ENCODE results near the gene COL7A1. TPM values are rescaled to one million over a fixed set of nuclear protein-coding genes. Genes with fewer than 3 reads are reported as not detected.

Gene COL7A1
- total RNA-seq, 1 experiment from 2014 or later: 91.2 TPM

- Histone ChIP-seq H3K4me3 (no peak overlapping the region), H3K79me2 (ENCODE audit: low read depth) (no peaks in the 10 kb centered on the region), H3K9me2 (ENCODE audit: insufficient read depth) (no peaks in the 10 kb centered on the region), H3F3A (ENCODE audit: insufficient read depth, low read depth) (0 out of 2 replicates have a peak, but pooled peaks cover 2% of the 10 kb centered on the region), H2AFZ (no peak overlapping the region), H3K9me3 (ENCODE audit: insufficient read depth, low read depth) (no peaks in the 10 kb centered on the region), H3K27me3 (ENCODE audit: insufficient read depth, low read depth) (no peaks in the 10 kb centered on the region), H3K36me3 (ENCODE audit: low read depth) (no peaks in the 10 kb centered on the region), H3K4me2 (no peak overlapping the region), H3K27ac (no peak overlapping the region), H3K4me1 (replicated peaks; ENCODE audit: insufficient read depth) (no peaks in the 10 kb centered on the region), H4K20me1 (ENCODE audit: insufficient read depth) (no peaks in the 10 kb centered on the region)
- CTCF ChIA-PET: no interaction called here
- POLR2A ChIA-PET (ENCODE audit: unreplicated experiment): interaction anchor here (0.6 kb wide), 1 partner anchor 13 kb away, joined by 3 read pairs; no protein-coding TSS in a partner anchor
- no peak for TF ChIP-seq CTCF (conservative IDR thresholded peaks at IDR 0.05)
- no peak for TF ChIP-seq EZH2 (IDR thresholded peaks at IDR 0.05; ENCODE audit: low read depth)
- intact Hi-C loops (cut with micrococcal nuclease; ENCODE audit: unreplicated experiment): no loop called here
- no TSS peak for BruUV-seq (replicated peaks)
- no peak for DNase-seq
Observed at GRCh38 chr3:48528048-48528447, 67.1 kb downstream of the COL7A1 start.

GRCh38 chr3:48524970-48525369, 70.2 kb downstream of the COL7A1 start:
- H3K27me3 ChIP-seq (ENCODE audit: insufficient read depth, low read depth): no peaks in the 10 kb centered on the region
- no peaks in the 10 kb centered on the region for H3K4me1 ChIP-seq (replicated peaks; ENCODE audit: insufficient read depth)
- H3F3A ChIP-seq (ENCODE audit: insufficient read depth, low read depth): no peaks in the 10 kb centered on the region
- ChIA-PET CTCF (no interaction called here), POLR2A (ENCODE audit: unreplicated experiment) (no interaction called here)
- no peak for DNase-seq
- no peaks in the 10 kb centered on the region for H3K36me3 ChIP-seq (ENCODE audit: low read depth)
- intact Hi-C loops (cut with micrococcal nuclease; ENCODE audit: unreplicated experiment): no loop called here
- no peaks in the 10 kb centered on the region for H4K20me1 ChIP-seq (ENCODE audit: insufficient read depth)
- BruUV-seq (replicated peaks): no TSS peak
- no peaks in the 10 kb centered on the region for H3K9me3 ChIP-seq (ENCODE audit: insufficient read depth, low read depth)
- no peak overlapping the region for H3K4me3 ChIP-seq
- H3K4me2 ChIP-seq: no peak overlapping the region
- H3K9me2 ChIP-seq (ENCODE audit: insufficient read depth): no peaks in the 10 kb centered on the region
- H3K27ac ChIP-seq: no peak overlapping the region
- no peak overlapping the region for H2AFZ ChIP-seq
- TF ChIP-seq EZH2 (IDR thresholded peaks at IDR 0.05; ENCODE audit: low read depth): no peak
- no peak for TF ChIP-seq CTCF (conservative IDR thresholded peaks at IDR 0.05)
- H3K79me2 ChIP-seq (ENCODE audit: low read depth): no peaks in the 10 kb centered on the region

GRCh38 chr3:48521635-48522034, 73.5 kb downstream of the COL7A1 start:
- Histone ChIP-seq H3K4me1 (replicated peaks; ENCODE audit: insufficient read depth) (no peaks in the 10 kb centered on the region), H3K9me2 (ENCODE audit: insufficient read depth) (no peaks in the 10 kb centered on the region), H3K79me2 (ENCODE audit: low read depth) (no peaks in the 10 kb centered on the region), H4K20me1 (ENCODE audit: insufficient read depth) (no peaks in the 10 kb centered on the region), H3K4me2 (no peak overlapping the region), H2AFZ (no peak overlapping the region), H3K4me3 (no peak overlapping the region), H3K9me3 (ENCODE audit: insufficient read depth, low read depth) (no peaks in the 10 kb centered on the region), H3K36me3 (ENCODE audit: low read depth) (no peaks in the 10 kb centered on the region), H3K27ac (no peak overlapping the region), H3K27me3 (ENCODE audit: insufficient read depth, low read depth) (no peaks in the 10 kb centered on the region), H3F3A (ENCODE audit: insufficient read depth, low read depth) (no peaks in the 10 kb centered on the region)
- BruUV-seq (replicated peaks): no TSS peak
- ChIA-PET CTCF (no interaction called here), POLR2A (ENCODE audit: unreplicated experiment) (no interaction called here)
- no peak for TF ChIP-seq EZH2 (IDR thresholded peaks at IDR 0.05; ENCODE audit: low read depth)
- no peak for TF ChIP-seq CTCF (conservative IDR thresholded peaks at IDR 0.05)
- intact Hi-C loops (cut with micrococcal nuclease; ENCODE audit: unreplicated experiment): no loop called here
- DNase-seq: no peak
